GM12801 (cell line): ENCODE measurements around the gene LRRK1.

Experiments
- CTCF ChIP-seq: IDR thresholded peaks from one replicate; pipeline ENCODE4 v1.5.1; 2011; ENCODE audit warnings: control low read depth; ENCODE audit not compliant: insufficient read length; ENCODE audit errors: extremely low read depth

Gene LRRK1

GRCh38 chr15:101055411-101055810, 136.3 kb downstream of the LRRK1 start:
- no peak for TF ChIP-seq CTCF

GRCh38 chr15:101056366-101057334, 137.5 kb downstream of the LRRK1 start:
- no peak for TF ChIP-seq CTCF

- TF ChIP-seq CTCF: no peak
Measured at GRCh38 chr15:101057841-101058407, 138.8 kb downstream of the LRRK1 start.

GRCh38 chr15:101058735-101059134, 139.6 kb downstream of the LRRK1 start:
- TF ChIP-seq CTCF: no peak

GRCh38 chr15:101059381-101060341, 140.5 kb downstream of the LRRK1 start:
- no peak for TF ChIP-seq CTCF

GRCh38 chr15:101060576-101061551, 141.7 kb downstream of the LRRK1 start:
- no peak for TF ChIP-seq CTCF
